HG03457 (cell line): ENCODE results near the gene GRAMD1B.
"Not testable (repeated sequence)": the region's sequence is repeated elsewhere in the genome, so short reads cannot be mapped to it uniquely, and the experiment has no call there.

Experiments
- ATAC-seq: cut with Tn5 transposase; IDR thresholded peaks from one replicate; pipeline ENCODE4 v1.9.1; 2021; ENCODE audit warnings: moderate number of reproducible peaks; ENCODE audit not compliant: unreplicated experiment

Gene GRAMD1B

DNA sequence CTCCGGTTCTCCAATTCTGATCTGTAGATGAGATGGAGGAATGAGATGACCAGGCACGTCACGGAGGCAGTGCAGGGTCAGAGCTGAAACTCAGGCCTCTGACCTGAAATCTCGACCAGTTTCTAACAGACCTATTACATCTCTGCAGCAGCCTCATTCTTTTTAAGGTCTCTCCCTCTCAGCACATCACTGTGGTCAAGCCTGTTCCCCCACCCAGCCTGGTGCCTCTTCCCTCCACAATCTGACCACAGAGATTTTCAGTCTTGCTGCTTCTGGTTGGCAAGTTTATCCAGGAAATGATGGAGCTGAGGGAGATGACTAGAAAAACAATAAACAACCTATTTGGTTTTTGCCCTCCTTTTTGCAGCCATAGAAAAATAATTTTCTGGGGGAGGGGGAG lies 9.5 kb downstream of the GRAMD1B start:
- no peak for ATAC-seq

DNA sequence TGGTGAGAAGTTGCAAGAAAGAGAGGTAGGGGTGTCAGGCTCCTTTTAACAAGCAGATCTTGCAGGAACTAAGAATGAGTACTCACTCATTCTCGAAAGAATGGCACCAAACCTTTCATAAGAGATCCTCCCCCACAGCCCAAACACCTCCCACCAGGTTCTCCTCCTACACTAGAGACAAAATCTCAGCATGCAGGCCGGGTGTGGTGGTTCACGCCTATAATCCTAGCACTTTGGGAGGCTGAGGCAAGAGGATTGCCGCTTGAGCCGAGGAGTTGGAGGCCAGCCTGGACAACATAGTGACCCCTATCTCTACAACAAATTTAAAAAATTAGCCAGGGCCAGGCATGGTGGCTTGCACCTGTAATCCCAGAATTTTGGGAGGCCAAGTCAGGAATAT lies 11.1 kb downstream of the GRAMD1B start:
- no peak for ATAC-seq

DNA sequence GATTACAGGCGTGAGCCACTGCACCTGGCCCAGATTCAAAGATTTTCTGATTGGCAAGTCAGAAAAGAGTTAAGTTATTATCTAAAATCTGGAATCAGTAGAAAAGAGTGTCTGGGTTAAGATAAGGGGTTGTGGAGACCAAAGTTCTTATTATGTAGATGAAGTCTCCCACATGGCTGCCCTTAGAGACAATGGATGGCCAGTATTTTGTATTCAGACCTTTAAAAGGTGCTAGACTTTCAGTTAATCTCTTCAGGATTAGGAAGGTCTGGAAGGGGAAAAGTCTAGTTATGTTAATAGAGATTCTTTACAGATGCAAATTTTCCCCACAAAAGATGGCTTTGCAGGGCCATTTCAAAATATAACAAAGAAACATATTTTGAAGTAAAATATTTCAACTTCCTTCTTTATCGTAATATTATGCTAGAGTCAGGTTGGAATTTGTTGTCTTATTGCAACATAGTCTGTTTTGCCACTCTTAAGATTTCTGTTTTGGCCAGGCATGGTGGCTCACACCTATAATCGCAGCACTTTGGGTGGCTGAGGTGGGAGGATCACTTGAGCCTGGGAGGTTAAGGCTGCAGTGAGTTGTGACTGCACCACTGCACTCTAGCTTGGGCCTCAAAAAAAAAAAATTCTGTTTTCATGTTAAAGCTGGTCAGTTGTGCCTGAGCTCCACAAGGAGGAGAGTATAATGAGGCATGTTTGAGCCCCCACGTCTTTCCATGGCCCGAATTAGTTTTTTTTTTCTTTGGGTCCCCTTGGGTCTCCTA lies 14.0 kb downstream of the GRAMD1B start:
- ATAC-seq = no peak

DNA sequence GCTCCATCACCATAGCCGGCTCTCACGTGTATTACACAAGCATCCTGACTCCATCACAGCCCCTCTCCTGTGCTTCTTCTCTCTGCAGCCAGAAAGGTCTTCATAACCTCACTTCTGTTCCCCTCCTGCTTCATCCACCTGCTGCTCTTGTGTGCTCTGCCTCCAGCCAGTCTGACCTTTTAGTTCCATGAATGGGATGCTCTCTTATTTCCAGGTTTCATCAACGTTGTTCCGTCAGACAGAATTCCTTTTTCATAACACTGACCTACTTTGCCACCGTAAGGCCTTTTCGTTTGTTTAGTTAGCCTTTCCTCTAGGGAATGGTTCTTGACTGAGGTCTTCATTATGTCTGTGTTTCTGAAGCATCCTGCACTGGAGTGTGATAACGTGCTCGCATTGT lies 18.8 kb downstream of the GRAMD1B start:
- no peak for ATAC-seq

DNA sequence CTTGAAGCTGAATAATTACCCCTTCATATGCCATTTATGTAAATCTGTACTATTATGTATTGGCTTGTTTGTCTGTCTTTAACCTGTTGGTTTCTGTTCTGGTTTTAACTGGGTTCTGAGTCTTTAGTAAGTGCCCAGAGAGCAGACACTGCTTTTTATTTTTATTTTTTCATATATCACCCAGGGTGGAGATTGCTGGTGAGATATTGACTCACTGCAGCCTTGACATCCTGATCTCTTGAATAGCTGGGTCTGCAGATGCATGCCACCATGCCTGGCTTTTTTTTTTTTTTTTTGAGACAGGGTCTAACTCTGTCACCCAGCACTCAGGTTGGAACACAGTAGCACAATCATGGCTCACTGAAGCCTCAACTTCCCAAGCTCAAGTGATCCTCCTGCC lies 19.4 kb downstream of the GRAMD1B start:
- ATAC-seq = no peak

DNA sequence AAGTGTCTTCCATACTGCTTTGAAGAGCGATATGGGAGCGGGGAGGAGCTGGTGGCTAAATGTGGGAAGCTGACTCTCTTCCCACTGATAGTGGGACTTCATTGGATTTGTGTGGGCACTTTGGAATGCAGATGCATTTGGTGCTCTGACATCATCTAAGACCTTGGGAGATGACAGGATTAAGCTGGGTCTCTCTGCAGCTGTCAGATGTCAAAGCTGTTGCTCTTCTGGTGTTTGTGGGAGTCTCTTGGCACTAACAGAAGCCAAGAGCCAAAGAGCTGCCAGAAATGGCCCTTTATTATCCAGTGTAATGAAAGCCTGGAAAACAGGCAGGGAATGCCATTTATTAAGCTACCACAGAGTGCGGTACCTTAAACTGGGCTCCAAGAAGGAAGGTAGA lies 20.6 kb downstream of the GRAMD1B start:
- ATAC-seq = no peak

DNA sequence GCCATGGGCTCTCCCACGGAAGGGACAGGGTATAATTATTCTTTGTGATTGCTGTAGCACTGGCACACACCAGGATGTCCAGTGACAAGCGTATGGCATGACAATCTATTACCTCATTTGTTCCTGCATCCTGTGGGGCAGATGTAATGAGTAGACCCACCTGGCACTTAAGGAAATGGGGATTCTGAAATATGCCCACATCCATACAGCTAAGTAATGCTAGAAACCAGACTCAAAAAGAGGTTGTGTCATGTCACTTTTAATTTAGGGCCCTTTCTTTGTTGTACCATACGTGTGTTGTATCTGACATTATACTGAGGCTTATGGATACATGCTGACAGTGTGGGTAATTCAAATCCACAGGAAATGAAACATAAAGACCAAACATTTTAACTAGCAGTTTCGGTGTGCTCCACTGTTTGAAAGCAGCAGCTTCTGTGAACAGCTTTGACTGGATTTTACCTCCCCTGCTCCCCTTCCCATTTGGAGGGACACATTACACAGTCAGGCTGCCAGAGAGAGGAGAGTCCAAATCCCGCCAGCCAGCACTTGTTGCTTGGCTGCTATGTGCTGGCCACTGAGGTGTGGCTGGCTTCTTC lies 21.2 kb downstream of the GRAMD1B start:
- ATAC-seq = no peak

DNA sequence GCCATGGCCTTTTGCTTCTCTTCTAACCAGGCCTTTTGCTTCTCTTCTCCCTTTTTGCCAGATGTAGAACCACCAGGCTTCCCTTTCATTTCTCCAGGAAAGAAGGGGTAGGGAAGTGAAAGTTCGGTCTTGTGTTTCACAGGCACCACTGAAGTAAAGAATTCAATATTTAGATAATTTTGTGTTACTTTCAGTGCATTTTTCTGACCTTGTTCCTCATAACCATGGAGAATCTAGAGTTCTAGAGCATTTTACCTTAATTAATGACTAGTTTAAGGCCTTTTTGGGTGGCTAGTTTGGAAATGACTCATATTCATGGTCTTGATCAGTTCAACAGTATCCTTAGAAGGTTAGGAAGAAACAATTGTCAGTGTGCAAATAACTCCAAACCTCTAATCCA lies 22.7 kb downstream of the GRAMD1B start:
- no peak for ATAC-seq

DNA sequence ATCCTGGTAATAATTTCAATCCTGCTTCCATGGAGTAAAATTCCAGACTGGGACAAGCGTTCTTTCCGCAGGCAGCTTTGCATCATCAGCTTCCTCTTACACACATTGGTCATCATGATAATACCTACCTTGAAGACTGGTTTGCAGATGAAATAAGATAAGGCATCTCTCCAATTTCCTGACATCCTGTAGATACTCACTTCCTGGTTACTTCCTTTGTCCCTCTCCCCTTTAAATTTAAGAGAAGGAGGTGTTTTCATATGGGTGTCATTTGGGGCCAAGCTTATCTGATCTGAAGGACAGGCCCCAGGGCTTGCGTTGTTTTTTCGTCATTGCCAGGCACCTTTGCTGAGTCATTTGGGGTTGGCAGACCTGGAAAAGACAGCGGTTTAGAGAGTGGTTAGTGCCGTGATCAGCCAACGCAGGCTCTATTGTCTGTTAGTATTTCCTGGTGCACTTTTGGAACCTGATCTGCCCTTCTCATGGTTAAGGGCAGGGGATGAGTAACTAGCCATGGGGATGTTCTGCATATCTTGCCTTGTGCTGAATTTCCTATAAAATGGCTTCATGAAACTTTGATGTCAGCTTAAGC lies 24.1 kb downstream of the GRAMD1B start:
- ATAC-seq = no peak

DNA sequence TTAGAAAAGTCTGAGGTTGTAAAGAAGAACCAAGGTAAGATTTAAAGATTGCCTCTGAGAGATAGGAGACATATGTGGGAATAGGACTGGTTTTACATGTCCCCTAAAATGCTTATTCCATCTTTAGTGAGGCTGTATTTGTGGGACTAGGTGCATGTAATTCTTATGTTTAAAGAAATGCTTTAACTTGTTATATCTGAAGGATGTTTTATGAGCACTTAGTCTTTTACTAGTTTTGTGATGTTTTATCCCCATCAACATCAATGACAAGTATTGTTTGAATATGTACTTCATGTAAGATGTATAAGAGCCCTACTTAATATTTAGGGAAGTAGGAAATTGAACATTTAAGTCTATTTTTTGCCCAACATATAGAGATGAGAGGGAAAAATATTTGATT lies 24.7 kb downstream of the GRAMD1B start:
- no peak for ATAC-seq

DNA sequence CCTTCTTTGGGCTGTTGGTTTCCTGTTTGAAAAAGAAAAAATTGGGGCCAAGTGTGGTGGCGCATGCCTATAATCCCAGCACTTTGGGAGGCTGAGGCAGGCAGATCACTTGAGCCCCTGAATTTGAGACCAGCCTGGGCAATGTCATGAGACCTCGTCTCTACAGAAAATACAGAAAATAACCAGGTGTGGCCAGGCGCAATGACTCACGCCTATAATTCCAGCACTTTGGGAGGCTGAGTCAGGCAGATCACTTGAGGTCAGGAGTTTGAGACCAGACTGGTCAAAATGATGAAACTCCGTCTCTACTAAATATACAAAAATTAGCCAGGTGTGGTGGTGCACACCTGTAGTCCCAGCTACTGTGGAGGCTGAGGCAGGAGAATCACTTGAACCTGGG lies 26.4 kb downstream of the GRAMD1B start:
- ATAC-seq = not testable (repeated sequence)

DNA sequence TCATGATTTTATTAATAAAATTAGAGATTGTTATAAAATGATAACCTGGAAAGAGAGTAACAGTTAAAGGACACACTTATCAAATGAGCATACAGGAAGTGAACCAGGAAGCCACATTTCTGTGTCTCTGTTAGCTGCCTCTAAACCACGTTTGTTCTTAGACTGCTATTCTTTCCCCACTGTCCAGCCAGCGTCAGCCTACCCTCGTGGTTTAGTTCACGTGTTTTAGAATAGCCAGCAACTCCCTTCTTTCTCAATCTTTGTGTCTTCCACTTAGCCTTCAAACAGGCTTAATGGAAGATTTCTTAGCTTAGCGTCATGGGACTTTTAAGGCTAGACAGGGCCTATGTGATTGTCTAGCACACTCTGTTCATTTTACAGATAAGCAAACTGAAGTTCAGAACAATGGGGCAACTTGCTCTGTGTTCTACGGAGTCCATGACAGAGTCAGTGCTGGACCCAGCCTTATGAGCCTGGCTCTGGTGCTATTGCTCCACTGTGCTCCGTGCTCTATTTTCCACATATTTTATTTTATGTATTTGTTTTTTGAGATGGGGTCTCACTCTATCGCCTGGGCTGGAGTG lies 27.2 kb downstream of the GRAMD1B start:
- ATAC-seq = no peak

DNA sequence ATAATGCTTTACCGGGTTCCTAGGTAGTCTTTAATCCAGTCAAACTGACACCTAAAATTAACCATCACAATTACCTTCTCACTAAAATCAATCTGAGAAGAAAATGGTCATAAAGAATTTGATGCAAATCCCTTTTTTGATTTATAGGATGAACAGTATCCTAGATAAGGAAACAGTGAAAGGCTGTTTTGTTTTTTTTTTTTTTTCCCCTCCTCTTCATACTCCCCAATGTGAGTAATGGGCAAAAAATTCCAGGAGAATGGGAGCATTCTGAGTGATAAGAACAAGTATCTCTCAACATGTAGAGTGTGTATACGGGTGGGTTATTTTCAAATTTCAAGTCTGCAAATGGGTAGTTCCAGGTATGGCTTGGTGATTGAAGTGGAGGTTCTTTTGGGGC lies 28.4 kb downstream of the GRAMD1B start:
- ATAC-seq = no peak

DNA sequence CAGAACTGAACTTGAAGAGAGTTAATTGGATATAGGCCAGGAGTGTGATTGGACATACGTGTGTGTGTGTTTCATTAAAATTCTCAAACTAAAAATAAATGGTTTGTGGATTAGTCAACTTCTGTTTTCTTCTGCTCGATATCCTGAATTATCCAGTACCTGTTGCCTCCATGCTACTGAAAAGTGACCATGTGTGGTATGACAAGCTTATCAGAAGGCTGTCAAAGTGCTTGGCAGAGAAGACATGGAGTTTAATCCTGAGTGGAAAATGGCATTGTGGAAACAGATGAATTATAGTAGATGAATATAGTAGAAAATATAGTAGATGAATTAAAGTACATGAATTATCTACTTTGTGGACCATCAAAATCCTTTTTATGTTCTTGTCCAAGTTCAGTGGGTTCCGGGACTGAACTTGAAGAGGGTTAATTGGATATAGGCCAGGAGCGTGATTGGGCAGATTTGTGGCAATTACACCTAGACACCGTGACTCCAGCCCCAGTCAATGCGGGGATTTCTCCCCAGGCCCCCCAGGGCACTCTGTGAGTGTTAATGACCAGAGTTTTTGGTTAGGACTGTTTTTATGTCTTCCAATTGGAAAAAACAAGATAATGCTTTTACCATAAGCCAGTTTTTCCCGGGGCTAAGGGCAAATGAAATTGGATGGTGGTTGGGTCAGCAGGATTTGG lies 30.1 kb downstream of the GRAMD1B start:
- ATAC-seq = no peak

DNA sequence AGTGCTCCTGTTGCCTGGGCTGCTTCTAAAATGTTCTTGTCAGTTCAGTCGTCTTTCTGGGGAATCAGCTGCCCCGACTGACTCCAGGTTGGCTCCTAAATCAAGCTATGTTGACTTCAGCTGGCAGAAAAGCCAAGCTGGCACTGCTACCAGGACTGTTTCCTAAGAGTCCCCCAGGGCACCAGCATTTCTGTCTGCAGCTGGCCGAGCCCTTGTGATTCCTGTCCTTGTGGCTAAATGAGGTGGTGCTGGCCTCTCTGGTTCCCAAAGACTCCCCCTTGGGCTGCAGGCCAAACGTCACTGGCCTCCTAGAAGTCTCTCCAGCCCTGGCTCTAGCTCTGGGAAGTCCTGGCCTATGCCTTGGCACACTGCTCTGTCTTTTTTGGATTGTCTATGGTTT lies 31.1 kb downstream of the GRAMD1B start:
- ATAC-seq = no peak

DNA sequence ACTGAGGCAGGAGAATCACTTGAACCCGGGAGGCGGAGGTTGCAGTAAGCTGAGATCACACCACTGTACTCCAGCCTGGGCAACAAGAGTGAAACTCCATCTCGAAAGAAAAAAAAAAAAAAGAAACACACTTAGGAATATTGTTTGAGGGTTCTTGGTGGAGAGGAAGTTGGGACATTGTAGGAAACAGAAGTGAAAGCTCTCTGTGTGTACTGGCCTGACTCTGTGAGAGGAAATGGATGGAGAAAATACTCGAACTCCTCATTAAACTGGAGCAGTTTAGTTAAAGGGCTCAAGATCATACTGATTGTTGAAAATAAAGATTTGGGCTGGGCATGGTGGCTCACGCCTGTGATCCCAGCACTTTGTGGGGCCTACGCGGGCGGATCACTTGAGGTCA lies 35.6 kb downstream of the GRAMD1B start:
- not testable (repeated sequence) for ATAC-seq

DNA sequence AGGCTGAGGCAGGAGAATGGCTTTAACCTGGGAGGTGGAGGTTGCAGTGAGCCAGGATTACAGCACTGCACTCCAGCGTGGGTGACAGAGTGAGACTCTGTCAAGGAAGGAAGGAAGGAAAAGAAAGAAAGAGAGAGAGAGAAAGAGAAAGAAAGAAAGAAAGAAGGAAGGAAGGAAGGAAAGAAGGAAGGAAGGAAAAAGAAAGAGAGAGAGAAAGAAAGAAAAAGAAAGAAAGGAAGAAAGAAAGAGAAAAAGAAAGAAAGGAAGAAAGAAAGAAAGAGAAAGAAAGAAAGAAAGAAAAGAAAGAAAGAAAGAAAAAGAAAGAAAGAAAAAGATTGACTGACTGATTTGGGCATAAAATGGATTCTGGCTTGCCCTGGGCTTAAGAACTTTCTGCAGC lies 36.1 kb downstream of the GRAMD1B start:
- not testable (repeated sequence) for ATAC-seq

DNA sequence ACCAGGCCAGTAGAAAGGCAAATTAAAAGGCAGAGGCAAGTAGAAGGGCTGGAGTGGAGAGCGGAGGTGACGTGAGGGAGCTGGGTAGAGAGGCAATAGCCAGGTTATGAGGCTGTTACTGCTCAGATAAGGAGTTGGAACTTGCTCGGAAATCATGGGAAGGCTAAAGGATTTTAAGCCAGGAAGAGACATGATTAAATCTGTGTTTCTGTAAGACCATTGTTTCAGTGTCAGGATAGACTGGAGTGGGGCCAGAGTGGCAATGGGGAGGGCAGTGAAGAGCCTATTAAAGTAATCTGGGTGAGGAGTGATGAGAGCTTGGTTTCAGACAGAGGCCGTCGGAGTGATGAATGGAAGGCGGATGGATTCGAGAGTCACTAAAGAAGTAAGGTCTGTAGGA lies 39.0 kb downstream of the GRAMD1B start:
- no peak for ATAC-seq

DNA sequence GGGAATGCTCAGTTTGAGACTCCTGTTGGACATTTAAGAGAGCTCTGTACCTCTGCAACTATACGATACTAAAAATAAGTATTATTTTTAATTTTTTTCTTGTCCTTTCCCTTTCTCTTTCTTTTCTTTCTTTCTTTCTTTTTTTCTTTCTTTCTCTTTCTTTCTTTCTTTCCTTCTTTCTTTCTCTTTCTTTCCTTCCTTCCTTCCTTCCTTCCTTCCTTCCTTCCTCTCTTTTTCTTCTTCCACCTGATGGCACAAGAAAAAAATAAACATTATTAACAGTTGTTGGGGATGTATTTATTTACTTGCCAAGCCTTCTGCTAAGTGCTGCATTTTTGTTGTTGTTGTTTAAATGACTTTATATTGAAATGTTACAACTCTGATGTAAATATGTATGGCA lies 39.5 kb downstream of the GRAMD1B start:
- ATAC-seq = no peak

DNA sequence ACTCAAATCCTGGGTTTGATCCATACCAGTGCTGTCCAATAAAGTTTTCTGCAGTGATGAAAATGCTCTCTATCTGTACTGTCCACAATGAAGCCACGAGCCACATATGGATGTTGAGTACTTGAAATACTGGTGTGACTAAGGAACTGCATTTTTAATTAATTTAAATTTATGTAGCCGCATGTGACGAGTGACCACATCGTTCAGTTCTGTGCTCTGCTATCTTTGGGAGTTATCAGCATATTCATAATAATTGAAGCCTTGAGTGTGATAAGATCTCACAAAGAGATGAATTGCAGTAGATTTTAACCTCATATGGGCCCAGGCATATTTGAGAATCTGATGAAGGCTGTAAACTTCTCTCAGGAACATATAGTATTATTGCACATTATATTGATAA lies 40.8 kb downstream of the GRAMD1B start:
- ATAC-seq = no peak

DNA sequence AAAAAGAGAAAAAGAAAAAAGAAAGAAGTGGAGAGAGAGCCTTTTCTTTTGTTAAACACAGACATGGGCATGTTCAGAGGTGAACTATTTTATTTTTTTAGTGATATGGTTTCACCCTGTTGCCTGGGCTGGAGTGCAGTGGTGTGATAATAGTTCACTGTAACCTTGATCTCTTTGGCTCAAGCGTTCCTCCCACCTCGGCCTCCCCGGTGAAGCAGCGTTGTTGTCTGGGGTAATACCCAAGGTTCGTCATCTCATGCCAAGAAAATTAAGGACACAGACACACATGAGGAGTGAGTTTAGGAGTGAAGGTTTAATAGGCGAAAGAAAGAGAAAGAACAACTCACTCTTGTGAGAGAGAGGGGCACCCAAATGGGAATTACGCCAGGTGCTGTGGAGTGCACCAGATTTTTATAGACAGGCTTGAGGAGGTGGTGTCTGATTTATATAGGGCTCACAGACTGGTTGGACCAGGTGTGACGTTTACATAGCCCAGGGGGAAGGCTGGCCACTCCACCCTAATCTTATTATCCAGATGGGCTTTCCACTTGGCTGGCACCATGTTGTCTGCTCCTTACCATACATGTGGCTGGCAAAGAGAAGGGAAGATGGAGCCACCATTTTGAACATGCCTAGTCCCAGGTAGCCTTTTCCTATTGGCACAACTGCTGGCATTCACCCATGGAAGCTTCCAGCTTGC lies 42.3 kb downstream of the GRAMD1B start:
- ATAC-seq = no peak
